SW480 (cell line): ENCODE results near the gene LRP8.
"Not testable (repeated sequence)": the region's sequence is repeated elsewhere in the genome, so short reads cannot be mapped to it uniquely, and the experiment has no call there.

ENCODE experiments used
- DNase-seq: peaks from one replicate; pipeline ENCODE4 v3.0.0-alpha.2; 2016; ENCODE audit warnings: low spot score

LRP8 gene

DNA sequence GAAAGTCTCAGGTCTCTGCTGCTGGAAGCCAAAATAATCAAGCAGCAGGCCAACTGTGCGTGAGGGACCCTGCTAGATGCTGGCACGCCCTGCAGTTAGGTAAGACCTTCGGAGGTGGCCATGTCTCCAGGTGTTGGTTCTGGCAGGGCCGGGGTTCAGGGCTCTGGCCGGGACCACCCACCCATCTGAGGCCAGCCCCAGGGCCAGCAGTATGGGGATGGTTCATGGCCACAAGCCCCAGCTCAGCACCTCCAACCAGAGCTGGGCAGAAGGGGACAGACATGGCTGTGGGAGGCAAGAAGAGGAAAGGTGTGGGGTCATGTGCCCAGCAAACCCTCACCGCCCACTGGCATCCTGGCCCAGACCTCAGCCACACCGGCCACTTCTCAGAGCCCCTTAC is 23.3 kb downstream of the LRP8 start:
- DNase-seq: no peak

DNA sequence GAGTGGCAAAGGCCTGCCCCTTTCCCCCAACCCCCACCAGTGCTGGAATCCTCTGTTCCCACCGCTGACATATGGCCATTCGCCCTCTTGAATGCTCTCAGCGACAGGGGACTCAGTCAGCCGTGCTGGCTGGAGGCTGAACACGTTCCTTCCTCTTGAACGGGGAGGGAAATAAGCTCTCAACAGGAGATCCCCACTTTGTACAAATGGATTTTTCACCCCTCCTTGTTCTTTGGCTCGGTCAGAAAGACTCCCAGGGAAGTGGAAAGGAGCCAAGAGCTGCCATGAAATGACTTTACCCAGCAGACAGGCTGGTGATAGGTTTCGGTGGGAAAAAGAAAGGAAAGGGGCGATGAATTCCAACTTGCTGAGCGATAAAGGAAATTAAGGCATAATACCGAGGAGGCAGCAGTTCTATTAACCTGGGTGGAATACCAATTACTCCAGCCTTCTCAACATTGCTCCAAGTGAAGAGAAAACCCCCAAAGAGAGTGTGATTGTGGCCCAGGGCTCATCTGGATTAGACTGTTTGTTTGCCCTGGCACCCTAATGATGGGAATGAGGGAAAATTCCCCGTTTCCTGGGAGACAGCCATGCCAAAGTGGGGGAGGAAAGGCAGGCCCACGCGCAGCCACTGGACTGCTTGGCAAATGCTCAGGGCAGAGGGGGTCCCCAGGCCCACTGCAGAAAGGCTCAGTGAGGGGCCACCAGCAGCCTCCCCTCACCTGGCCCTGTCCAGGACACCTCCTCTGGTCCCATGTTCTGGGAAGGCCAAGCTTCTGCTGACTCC is 23.9 kb downstream of the LRP8 start:
- no peak for DNase-seq

DNA sequence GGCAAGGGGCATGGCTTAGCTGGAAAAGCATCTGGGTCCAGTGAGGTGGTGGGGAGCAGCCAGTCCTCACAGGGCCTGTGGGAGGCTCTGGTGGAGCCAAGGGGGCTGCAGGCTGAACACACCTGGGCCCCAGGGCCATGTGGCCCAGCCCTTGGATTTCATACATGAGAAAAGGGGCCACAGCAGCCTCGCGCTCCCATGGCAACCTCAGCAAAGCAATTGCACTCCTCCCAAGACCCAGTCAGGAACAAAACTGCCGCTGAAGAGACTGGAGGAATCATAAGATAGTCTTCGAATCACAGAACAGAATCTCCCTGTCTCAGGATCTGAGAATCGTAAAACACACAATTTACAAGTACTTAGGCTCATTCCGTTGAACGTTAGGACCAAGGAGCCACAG is 24.6 kb downstream of the LRP8 start:
- DNase-seq: no peak

DNA sequence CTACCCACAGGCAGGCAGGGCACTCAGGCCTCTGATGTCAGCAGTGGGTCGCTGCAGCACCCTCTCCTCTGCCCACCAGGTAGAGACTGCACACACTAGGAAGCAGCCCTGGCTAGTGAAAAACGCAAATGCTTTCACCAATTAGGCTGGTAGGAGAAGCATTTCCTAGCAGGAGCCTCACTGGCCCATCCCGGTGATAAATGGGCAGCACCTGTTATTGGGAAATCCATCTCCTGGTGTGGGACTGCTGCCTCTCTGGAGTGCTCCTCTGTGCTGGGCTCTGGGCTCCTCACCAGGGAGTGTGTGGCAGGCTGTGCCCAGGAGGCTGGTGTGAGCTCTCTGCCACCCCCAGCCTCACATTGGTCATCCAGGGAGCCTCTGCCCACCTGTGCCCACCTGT is 28.6 kb downstream of the LRP8 start:
- no peak for DNase-seq

DNA sequence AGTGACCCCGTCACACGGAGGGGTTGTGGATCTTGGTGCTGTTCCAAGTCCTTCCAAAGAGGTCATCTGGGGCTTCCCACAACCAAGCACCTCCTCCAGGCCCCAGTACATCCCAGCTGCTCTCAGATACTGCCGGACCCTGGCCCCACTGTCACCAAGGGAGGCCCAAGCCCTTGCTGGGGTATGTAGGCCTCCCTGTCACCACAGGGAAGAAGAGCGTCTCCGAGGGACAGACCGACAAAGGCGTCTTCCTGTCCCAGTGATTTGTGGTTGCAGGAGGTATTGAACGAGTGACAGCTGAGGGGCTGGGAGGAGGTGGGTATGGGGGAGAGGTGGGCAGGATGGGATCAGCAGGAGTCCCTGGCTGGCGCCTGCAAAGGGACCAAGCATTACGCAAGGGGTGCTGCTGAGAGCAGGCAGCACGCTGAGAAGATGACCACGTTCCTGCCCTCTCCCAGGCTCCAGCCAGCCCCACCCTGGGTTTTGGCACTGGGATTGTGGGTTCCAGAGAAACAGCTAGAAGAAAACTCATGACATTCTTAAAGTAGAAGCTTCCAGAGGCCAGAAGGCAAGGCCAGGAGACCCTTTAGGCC is 29.7 kb downstream of the LRP8 start:
- no peak for DNase-seq

DNA sequence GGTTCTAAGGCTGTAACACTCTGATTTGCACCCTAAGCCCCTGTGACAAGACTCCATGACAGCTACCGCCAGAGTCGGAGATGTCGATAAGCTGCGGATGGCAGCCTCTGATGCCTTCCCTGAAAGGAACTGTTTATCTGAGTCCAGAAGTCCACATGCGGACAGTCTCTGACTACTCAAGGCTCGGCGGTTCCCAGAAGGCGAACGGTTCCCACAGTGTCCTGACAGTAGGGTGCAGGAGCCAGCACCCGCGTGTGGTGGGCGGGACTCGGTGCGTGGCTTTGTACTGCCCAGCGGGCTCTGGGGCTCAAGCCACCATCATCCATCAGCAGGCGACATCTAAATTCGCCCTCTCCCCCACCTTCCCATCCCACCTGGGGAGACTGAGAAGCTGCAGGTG is 30.7 kb downstream of the LRP8 start:
- DNase-seq: no peak

DNA sequence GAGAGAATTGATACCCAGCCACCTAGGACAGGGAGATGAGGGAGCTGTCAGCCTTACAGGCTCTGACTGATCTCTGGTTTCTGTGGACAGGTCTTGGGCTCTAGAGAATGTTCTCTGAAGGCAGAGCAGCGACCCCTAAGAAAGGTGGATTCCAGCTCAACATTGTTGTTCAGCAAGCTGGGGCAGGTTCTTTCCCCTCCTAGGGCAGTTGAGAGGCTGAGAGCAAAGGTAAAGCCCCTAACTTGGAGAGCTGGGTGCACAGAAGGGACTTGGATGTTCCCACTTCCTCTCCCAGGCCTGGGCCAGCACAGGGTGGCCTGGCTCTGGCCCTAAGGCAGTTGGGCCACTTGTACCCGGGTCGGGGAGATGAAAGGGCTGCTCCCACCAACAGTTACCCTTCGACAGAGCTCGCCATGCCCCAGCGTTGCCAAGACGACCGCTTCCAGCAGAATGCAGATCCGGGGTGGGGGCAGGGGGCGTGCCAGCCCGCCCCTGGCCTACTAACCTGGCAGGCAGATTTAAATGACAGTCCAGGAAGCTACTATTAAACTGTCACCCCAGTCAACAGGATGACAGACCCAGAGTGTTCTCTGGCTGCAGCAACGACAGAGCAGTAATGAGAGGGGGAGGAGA is 31.6 kb downstream of the LRP8 start:
- DNase-seq: peak; percentile 13

DNA sequence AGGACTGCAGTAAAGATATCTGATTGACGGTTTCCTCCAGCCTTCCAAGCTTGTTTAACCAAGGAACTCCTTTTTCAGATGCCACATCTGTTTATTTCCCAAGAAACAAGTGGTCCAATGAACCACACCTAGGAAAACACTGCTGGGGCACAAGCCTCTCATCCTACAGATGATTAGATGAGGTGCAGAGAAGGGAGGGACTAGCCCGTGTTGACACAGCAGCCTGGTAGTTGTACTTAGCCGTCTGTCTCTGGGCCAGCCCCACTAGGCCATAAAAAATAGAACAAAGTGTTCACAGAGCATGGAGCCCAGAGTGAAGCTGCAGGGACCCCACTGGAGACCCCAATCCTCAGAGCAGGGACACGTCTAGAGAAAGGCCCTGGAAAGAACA is 32.1 kb downstream of the LRP8 start:
- no peak for DNase-seq

DNA sequence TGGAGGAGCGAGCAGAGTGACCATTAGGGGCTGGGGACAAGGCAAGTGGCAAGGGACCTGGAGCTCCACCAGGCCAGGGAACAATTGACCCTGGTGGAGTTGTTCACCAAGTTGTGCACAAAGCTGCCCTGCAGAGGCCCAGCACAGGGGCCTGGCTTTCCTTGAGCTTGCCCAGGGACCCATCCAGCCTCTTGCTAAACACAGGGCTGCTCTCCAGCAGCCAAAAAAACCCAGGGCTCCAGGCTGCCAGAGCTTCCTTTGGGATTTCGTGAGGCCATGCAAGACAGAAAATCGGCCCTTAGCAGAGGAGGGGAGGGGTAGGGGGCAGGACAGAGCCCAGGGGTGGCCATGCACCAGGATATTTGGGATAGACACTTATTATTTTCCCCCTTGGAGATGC is 32.6 kb downstream of the LRP8 start:
- no peak for DNase-seq

DNA sequence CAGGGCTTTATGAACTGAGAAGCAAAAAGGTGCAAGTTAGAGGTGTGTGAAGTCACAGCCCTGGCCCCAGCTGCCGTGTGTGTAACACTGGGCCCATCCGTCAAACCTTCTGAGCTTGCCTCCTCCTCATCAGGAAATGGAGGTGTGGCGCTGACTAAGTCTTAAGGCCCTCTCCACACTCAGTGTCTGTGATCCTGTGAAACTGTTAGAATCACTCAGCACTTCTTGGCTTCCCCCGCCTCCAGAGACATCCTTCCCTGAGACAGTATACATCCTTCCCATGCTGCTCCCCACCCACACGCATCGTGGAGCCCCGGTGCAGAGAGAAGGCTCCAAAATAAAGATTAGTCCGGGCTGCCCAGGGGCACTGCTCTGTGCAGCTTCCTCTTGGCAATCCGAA is 33.3 kb downstream of the LRP8 start:
- no peak for DNase-seq

DNA sequence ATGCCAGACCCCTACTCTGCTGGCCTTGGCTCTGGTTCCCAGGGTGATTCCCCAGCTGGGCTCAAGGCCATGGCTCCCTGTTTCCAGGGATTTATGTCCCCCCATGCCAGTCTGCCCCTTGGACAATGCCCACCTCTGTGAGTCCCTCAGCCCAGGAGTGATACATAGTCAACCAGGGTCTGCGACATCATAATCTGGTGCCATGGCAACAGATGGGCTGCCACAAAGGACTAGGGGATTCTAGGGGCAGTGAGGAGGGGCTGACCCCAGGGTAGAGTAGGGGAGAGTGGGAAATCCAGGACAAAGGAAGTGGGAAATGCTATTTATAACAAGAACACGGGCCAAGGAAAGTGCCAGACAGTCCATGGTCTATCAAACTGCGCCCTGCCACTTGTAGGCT is 33.8 kb downstream of the LRP8 start:
- DNase-seq: no peak

DNA sequence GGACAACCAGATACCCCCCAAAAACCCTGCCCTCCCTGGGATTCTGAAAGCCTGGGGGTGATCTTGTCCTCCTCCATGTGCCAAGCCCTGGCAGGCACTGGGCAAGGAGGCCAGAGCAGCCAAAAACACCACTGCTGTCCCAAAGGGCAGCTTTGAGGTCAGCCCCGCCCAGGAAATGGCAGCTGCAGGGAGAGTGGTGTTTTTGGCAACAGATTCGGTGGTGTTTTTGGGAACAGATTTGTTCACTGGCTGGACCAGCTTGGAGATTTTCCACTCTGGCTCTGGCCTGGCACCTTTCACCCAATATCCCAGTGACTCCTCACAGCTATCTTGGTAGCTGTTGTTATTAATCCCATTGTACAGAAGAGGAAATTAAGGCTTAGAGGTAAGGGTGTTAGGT is 34.7 kb downstream of the LRP8 start:
- no peak for DNase-seq

DNA sequence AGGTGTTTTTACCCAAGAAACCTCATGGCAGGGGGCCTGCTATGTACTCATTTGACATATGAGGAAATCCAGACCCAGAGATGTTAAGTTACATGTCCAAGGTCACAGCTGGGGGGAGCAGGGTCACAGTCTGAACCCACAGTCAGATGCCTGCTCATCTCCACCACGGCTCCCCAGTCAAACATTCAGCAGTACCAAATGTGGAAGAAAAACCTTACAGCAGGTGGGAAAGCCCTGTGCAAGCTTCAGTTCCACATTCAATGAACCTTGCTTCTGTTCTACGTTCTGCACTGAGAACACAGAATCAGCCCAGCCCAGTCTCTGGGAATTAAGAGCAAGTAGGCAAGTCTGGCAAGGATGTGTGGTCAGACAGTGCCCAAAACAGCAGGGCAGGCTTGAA is 35.2 kb downstream of the LRP8 start:
- no peak for DNase-seq

DNA sequence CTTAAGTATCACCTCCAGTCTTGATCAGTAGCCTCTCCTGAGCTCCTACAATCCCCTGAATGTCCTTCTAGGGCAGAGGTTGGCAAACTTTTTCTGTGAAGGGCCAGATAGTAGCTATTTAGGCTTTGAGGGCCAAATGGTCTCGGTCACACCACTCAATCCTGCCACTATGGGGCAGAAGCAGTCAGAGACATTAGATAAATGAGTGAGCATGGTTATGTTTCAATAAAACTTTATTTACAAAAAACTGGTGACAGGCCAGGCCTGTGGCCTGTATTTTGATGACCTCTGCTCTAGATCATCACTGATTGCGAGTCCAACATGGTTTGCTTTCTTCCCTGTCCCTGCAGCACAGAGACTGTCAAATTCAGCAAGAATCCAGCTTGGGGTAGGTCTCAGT is 36.3 kb downstream of the LRP8 start:
- DNase-seq: no peak

DNA sequence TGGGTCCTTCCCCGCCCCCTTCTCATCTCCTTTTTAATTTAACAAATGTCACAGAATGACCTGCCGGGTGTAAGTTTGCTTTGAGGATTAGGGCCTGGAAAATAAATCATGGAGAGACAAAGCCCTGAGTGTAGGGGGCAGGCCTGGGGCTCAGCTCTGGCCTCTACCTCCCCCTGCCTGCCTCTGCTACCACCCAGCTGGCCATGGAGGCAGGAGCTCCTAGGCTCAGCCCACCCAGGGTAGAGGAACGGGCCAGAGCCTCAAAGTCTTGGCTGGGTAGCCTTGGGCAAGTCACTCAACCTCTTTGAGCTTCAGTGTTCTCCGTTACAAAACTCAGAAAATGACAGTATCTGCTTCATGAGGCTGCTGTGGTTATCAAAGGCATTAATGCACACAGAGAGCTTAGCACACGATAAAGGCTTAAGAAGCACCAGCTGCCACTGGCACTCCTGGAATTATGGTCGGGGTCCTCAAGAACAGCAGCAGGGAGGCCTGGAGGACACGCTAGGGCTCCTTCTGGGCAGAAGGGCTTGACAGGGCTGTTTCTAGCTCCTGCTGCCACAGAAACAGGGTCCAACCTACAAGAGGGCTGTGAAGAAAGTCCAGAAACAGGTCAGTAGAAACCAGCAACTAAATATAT is 39.0 kb downstream of the LRP8 start:
- DNase-seq: no peak

DNA sequence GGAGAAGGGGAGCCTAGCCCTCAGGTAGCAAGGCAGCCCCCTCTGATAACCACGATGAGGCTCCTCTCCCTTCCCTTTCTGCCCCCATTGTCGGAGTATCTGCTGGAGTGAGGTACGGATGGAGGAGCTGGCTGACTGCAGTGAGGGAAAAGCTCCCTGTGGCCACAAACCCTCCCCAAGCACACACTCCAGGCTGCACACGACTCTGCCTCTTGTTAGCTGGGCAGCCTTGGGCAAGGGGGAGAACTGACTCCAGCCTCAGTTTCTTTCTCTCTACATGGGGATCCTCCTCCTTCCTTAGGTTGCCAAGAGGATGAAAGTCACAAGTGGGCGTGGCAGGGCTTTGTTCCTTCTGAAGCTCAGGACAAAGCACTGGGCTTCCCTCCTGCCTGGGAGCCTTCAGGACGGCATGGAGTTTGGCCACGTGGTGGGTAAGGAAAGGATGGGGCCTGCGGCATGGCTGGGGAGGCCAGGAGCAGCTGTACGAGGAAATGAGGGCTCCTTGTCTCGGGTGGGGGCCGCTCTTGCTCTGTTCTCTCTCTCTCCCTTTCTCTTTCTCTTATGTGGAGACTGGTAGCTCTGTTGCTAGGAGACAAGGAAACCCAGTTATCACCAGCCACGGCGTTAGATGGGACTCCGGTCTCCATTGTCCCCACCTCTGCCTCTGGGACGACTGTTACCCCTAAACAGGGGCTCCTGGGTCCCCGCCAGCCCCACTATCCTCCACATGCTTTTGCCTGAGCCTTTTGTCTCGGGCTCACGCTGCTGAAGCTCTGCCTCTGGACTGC is 39.7 kb downstream of the LRP8 start:
- DNase-seq: no peak

DNA sequence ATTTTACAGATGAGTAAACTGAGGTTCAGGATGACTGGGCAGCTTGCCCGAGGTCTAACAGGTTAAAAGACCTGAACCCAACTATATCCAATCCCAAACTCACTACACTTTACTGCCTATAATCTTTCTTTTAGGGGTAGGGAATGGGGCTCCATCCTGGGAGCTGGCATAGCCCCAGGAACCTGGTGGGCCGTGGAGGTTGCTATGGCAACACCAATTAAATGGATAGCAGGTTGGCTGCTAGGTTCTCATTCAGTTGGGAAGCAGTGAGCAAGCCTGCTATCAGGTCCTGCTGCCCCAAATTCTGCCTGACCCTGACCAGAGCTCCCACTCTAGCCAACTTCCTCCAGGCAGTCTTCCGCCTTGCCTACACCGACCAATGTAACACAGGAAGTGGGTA is 40.9 kb downstream of the LRP8 start:
- DNase-seq: no peak

DNA sequence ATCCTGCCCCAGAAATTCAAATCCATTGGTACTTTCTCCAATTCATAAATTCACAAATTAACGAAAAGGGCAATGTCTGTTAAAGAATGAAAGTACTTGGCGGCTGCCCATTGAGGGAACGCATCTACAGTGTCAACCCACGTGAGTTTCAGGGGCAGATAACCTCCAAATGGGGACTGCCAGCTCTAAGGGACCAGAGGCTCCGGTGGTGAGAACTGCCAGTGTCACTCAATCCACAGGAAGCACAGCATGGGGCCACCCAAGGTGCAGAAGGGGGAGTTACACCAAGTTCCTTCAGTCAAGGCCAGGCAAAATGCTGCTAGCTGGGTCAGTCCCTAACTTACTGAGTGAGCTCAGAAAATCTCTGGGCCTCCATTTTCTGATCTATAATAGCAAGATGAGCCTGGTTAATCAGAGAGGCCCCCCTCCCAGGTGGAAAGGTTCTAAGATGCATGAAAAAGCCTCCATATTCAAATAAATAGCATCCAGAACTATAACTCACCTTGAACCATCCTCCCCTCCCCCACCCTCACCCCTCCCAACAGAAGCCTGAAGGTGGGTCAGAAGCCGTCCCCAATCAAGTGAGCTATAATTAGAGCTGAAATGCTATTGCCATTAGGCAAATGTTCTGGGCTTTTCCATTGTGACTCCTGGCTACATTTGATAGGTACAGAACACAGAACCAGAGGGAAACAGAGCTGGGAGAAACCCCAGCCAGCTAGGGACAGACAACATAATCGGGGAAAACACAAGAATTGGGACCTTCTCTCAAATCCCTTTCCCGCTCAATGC is 41.7 kb downstream of the LRP8 start:
- no peak for DNase-seq

DNA sequence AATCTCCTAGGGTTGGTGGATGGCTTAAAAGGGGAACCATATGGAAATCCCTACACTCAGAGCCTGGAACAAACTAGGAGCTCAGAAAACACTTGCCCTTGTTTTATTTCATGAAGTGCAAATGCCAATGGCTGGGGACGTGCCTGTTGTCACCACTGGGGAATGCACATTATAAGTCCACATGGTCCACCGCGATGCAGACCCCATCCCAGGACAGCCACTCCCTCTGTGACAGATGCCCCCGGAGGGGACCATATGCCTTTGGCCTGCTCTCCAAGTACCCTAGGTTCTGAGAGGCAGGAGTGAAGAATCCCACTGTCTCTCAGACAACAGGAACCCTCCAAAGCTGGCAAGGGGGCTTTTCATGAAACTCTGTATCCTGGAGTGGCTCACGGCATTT is 42.3 kb downstream of the LRP8 start:
- DNase-seq: no peak

DNA sequence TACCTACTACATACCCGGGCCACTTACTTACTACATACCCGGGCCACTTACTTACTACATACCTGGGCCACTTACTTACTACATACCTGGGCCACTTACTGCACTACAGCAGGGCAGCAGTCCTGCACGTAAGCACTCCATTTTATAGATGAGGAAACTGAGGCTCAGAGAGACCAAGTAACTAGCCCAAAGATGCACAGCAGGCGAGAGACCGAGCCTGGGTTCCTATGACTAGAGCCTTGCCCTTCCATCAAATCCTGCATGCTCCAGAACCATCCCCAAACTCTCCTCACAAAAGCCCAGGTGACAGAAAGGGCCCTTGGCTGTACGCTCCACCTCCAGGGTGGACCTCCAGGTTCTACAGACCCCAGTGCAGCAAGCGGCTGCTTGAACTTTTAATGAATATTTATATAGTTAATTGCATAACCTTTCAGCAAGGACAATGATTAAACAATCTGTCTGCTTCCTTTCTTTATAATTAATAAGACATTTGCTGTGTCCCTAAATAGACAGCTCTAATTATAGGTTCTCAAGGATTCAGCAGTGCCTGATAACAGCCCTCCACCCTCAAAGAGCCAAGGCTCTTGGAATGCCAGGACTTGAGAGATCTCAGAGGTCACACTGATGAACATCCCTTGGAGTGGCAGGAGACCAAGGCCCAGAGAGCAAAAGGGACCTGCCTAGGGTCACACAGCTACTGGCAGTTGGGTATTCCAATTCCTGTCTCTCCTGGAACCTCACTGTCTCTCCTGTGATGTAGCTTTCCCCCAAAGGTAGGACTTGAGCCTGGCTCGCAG is 43.4 kb downstream of the LRP8 start:
- DNase-seq: no peak

DNA sequence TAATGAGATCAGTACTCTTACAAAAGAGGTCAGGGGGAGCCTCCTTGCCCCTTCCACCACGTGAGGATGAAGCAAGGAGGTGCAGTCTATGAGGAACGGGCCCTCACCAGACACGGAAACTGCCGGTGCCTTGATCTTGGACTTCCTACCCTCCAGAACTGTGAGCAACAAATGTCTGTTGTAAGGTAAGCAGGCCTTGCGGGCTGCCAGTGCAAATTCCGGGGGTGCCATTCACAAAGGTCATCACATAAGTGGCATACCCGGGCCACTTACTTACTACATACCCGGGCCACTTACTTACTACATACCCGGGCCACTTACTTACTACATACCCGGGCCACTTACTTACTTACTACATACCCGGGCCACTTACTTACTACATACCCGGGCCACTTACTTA is 44.7 kb downstream of the LRP8 start:
- DNase-seq: not testable (repeated sequence)
